HEK293T (cell line): ENCODE measurements around the gene CACNB3.

ENCODE experiments used
- CTCF ChIA-PET: fragments of 350-600 bp; formaldehyde crosslinking; extraction: SDS; loops from one replicate; lab custom pipeline; 2021; ENCODE audit warnings: antibody characterized with exemption, inconsistent platforms; lab: Yijun Ruan, JAX
- POLR2A ChIA-PET: fragments of 350-600 bp; formaldehyde crosslinking; extraction: SDS; loops from one replicate; lab custom pipeline; 2020; ENCODE audit warnings: antibody characterized with exemption, inconsistent platforms; lab: Yijun Ruan, JAX
- DNase-seq: peaks from one replicate; pipeline ENCODE4 v3.0.0; 2012; ENCODE audit warnings: mixed read lengths; ENCODE audit errors: extremely low spot score
- ARNT ChIP-seq: fragments of 450-650 bp; IDR thresholded peaks from 2 replicates; pipeline ENCODE4 v1.6.1; 2017; ENCODE audit warnings: mild to moderate bottlenecking
- BHLHE40 ChIP-seq: fragments of 450-650 bp; IDR thresholded peaks from 2 replicates; pipeline ENCODE4 v1.6.1; 2016; ENCODE audit warnings: mild to moderate bottlenecking, moderate library complexity, borderline replicate concordance
- CTBP1 ChIP-seq: fragments of 450-650 bp; IDR thresholded peaks from 2 replicates; pipeline ENCODE4 v1.6.1; 2016; ENCODE audit warnings: borderline replicate concordance
- ELF4 ChIP-seq: fragments of 450-650 bp; IDR thresholded peaks from 2 replicates; pipeline ENCODE4 v1.6.1; 2017; ENCODE audit warnings: antibody characterized with exemption
- FOXA1 ChIP-seq: fragments of 450-650 bp; IDR thresholded peaks from 2 replicates; pipeline ENCODE4 v1.6.1; 2016; ENCODE audit warnings: mild to moderate bottlenecking
- FOXK2 ChIP-seq: fragments of 450-650 bp; IDR thresholded peaks from 2 replicates; pipeline ENCODE4 v1.6.1; 2016; ENCODE audit warnings: mild to moderate bottlenecking
- FOXM1 ChIP-seq: fragments of 450-650 bp; IDR thresholded peaks from 2 replicates; pipeline ENCODE4 v1.6.1; 2017; ENCODE audit warnings: mild to moderate bottlenecking, borderline replicate concordance
- HDGF ChIP-seq: fragments of 450-650 bp; IDR thresholded peaks from 2 replicates; pipeline ENCODE4 v1.6.1; 2017; ENCODE audit warnings: antibody characterized with exemption, borderline replicate concordance
- L3MBTL2 ChIP-seq: fragments of 450-650 bp; conservative IDR thresholded peaks from 2 replicates; pipeline ENCODE4 v1.6.1; 2016; ENCODE audit warnings: mild to moderate bottlenecking
- LEF1 ChIP-seq: fragments of 450-650 bp; IDR thresholded peaks from 2 replicates; pipeline ENCODE4 v1.6.1; 2017; ENCODE audit warnings: mild to moderate bottlenecking, borderline replicate concordance
- NFRKB ChIP-seq: fragments of 450-650 bp; IDR thresholded peaks from 2 replicates; pipeline ENCODE4 v1.6.1; 2016; ENCODE audit warnings: mild to moderate bottlenecking, moderate library complexity
- PKNOX1 ChIP-seq: fragments of 450-650 bp; IDR thresholded peaks from 2 replicates; pipeline ENCODE4 v1.6.1; 2016
- SP1 ChIP-seq: fragments of 450-650 bp; IDR thresholded peaks from 2 replicates; pipeline ENCODE4 v1.6.1; 2017
- SUZ12 ChIP-seq: fragments of 450-650 bp; IDR thresholded peaks from 2 replicates; pipeline ENCODE4 v1.6.1; 2016; ENCODE audit warnings: mild to moderate bottlenecking
- TARDBP ChIP-seq: fragments of 450-650 bp; IDR thresholded peaks from 2 replicates; pipeline ENCODE4 v1.6.1; 2016
- ZNF384 ChIP-seq: fragments of 450-650 bp; IDR thresholded peaks from 2 replicates; pipeline ENCODE4 v1.6.1; 2016

The CACNB3 gene

DNA sequence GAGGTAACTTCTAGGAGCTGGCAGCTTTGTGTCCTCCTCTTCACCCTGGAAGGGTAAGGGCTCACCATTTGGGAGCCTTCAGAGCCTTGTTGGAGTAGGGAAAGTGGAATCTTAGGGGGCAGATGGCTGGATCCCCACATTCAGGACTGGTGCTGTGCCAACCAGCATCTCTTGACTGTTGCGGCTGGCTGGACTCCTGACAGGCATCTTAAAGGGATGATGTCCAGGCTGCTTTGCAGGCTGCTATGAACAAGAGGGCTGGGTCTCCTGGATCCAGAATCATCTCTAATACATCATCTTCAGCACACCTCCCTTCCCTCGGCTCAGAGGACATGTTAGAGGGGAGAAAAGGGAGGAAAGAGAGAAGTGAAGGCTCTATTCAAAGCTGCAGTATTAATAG is 4.4 kb downstream of the CACNB3 start:
- no peak for DNase-seq
- POLR2A ChIA-PET, result interaction anchor here (1.5 to 1.6 kb wide), 2 partner anchors 13 to 29 kb away, joined by 3 to 5 read pairs; partner anchors contain the start of gene DDX23
- CTCF ChIA-PET, result no interaction called here
- TF ChIP-seq L3MBTL2 (no peak), CTBP1 (no peak), LEF1 (no peak), PKNOX1 (no peak), HDGF (no peak), TARDBP (no peak), SP1 (no peak), ELF4 (no peak), NFRKB (no peak), FOXA1 (no peak), SUZ12 (no peak), ZNF384 (no peak)

DNA sequence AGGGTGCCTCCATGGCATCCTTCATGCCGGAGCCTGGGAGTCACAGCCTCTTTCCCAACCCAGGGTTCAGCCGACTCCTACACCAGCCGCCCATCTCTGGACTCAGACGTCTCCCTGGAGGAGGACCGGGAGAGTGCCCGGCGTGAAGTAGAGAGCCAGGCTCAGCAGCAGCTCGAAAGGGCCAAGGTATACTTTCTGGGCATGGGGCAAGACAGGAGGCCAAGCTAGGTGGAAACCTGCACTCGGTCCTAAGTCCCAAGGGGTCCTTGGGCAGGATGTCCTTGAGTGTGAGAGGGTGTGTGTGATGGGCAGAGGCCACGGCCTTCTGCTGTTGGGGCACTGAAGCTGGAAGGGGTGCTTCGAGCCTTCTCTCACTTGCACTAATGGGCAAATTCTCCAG is 5.0 kb downstream of the CACNB3 start:
- ChIA-PET POLR2A (interaction anchor here (0.8 to 1.6 kb wide), 3 partner anchors 8 to 12 kb away, joined by 3 to 5 read pairs (median 4); no protein-coding TSS in a partner anchor), CTCF (interaction anchor here (1.1 kb wide), 1 partner anchor 8 kb away, joined by 4 read pairs; no protein-coding TSS in a partner anchor)
- TF ChIP-seq TARDBP (no peak), CTBP1 (no peak), FOXM1 (no peak), HDGF (no peak), NFRKB (no peak), FOXK2 (no peak), SP1 (no peak), SUZ12 (no peak), ELF4 (no peak), FOXA1 (no peak)

DNA sequence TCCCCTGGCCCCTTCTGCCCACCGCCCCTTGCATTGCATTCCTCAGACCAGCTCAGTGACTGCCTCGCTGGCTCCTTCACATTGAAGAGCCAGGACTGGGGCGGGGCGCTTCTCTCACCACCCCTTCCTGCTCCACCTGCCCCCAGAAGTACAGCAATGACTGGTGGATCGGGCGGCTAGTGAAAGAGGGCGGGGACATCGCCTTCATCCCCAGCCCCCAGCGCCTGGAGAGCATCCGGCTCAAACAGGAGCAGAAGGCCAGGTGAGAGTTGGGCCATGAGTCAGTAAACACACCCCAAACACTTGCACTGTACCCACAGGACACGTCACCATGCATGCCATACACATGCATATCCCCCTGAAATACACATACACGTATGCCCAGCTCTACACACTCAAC is 5.8 kb downstream of the CACNB3 start:
- CTCF ChIA-PET, result interaction anchor here (1.1 kb wide), 1 partner anchor 9 kb away, joined by 4 read pairs; no protein-coding TSS in a partner anchor
- TF ChIP-seq FOXA1 (no peak), BHLHE40 (no peak), HDGF (no peak), ELF4 (no peak), L3MBTL2 (no peak), SUZ12 (no peak), PKNOX1 (no peak), ARNT (no peak)
- DNase-seq, result no peak
- POLR2A ChIA-PET, result interaction anchor here (0.8 to 1.6 kb wide), 3 partner anchors 8 to 12 kb away, joined by 3 to 5 read pairs (median 4); no protein-coding TSS in a partner anchor

More for the DNA sequence above, 5.0 kb downstream of the CACNB3 start:
- no peak for DNase-seq

- ChIA-PET CTCF (interaction anchor here (1.0 kb wide), 1 partner anchor 10 kb away, joined by 6 read pairs; no protein-coding TSS in a partner anchor), POLR2A (no interaction called here)
- TF ChIP-seq HDGF, result no peak
- no peak for TF ChIP-seq ARNT
- no peak for TF ChIP-seq BHLHE40
- TF ChIP-seq CTBP1, result no peak
- no peak for DNase-seq
These were observed 6.6 kb downstream of the CACNB3 start for GRCh38 chr12:48824905-48825304.

DNA sequence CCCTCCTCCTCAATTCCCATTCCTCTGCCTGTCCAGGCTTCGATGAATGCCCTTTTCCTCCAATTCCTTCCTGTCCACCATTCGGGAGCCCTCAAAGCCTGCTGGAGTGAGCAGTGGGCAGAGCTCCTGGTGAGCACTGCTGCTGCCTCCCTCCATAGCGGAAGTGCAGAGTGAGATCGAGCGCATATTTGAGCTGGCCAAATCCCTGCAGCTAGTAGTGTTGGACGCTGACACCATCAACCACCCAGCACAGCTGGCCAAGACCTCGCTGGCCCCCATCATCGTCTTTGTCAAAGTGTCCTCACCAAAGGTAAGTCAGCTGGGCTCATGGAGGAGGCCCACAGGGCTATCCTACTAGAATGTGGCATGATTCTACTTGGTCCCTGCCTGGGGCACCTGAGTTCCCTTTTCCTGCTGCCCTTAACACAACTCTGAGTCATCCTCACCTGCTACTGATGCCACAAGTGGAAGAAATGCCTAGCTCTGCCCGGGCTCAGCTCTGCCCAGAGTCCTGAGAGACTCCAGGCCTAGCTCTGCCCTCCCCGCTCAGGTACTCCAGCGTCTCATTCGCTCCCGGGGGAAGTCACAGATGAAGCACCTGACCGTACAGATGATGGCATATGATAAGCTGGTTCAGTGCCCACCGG is 8.0 kb downstream of the CACNB3 start:
- CTCF ChIA-PET, result interaction anchor here (1.0 to 1.9 kb wide), 3 partner anchors 11 to 170 kb away, joined by 3 to 10 read pairs (median 7); no protein-coding TSS in a partner anchor
- POLR2A ChIA-PET, result interaction anchor here (1.2 to 3.1 kb wide), 2 partner anchors 10 to 26 kb away, joined by 6 to 14 read pairs; partner anchors contain the start of gene DDX23
- DNase-seq, result no peak
- TF ChIP-seq L3MBTL2, result no peak
- TF ChIP-seq CTBP1, result no peak
- no peak for TF ChIP-seq SUZ12
- no peak for TF ChIP-seq TARDBP
- TF ChIP-seq ZNF384, result no peak
- no peak for TF ChIP-seq ARNT
- TF ChIP-seq SP1, result no peak

GRCh38 chr12:48827026-48827425 is 8.7 kb downstream of the CACNB3 start:
- TF ChIP-seq L3MBTL2, result no peak
- ChIA-PET POLR2A (interaction anchor here (1.2 to 3.1 kb wide), 3 partner anchors 11 to 25 kb away, joined by 3 to 14 read pairs (median 6); partner anchors contain the start of gene DDX23), CTCF (interaction anchor here (0.6 to 1.9 kb wide), 4 partner anchors 12 to 170 kb away, joined by 3 to 10 read pairs (median 5); no protein-coding TSS in a partner anchor)
- no peak for DNase-seq

- DNase-seq, result no peak
- TF ChIP-seq SP1, result no peak
- no peak for TF ChIP-seq BHLHE40
- no peak for TF ChIP-seq FOXM1
- no peak for TF ChIP-seq L3MBTL2
- TF ChIP-seq ELF4, result no peak
- TF ChIP-seq ARNT, result no peak
- TF ChIP-seq HDGF, result no peak
- POLR2A ChIA-PET, result interaction anchor here (1.2 to 3.1 kb wide), 2 partner anchors 11 to 22 kb away, joined by 3 to 14 read pairs; no protein-coding TSS in a partner anchor
- CTCF ChIA-PET, result interaction anchor here (1.5 to 1.9 kb wide), 2 partner anchors 12 to 25 kb away, joined by 7 to 10 read pairs; no protein-coding TSS in a partner anchor
These were observed 9.3 kb downstream of the CACNB3 start for GRCh38 chr12:48827513-48828096.
